Upper lobe of right lung (tissue), 1 donor: ENCODE results near the gene PDE7B. TPM values are rescaled to one million over a fixed set of nuclear protein-coding genes. Genes with fewer than 3 reads are reported as not detected.

Experiments
- ATAC-seq: fragments of 200-7000 bp; cut with Tn5 transposase; one replicate; pipeline ENCODE4 v1.9.1; 2020; ENCODE audit warnings: mild to moderate bottlenecking, moderate library complexity
- DNase-seq: peaks from one replicate; pipeline ENCODE4 v3.0.0-alpha.2; 2020
- H3K27ac ChIP-seq: fragments of 200-600 bp; one replicate; pipeline ENCODE4 v1.8.0; 2022
- H3K27me3 ChIP-seq: fragments of 200-600 bp; one replicate; pipeline ENCODE4 v1.8.0; 2022; ENCODE audit warnings: mild to moderate bottlenecking
- H3K36me3 ChIP-seq: fragments of 200-600 bp; one replicate; pipeline ENCODE4 v1.8.0; 2022
- H3K4me1 ChIP-seq: fragments of 200-600 bp; one replicate; pipeline ENCODE4 v1.8.0; 2022
- H3K4me3 ChIP-seq: fragments of 200-600 bp; one replicate; pipeline ENCODE4 v1.8.0; 2022; ENCODE audit warnings: mild to moderate bottlenecking
- H3K9me3 ChIP-seq: fragments of 200-600 bp; one replicate; pipeline ENCODE4 v1.8.0; 2022
- intact Hi-C: fragments of 100-400 bp; cut with DNase I; formaldehyde crosslinking; loops from one replicate; pipeline ENCODE4 v1.11.0; 2022
- total RNA-seq: library from RNA; stranded (reverse); fragmentation: NEBNext Ultra II Directional; extraction: Animal tissue kit (Norgen Biotek cat#: 25700); gene quantifications from one replicate; pipeline ENCODE4 v1.2.1, GENCODE V29; 2021
- TF ChIP-seq, protein P1 (sequence below): fragments of 200-600 bp; IDR thresholded peaks from one replicate; pipeline ENCODE4 v1.8.0; 2022; ENCODE audit warnings: antibody characterized with exemption
- donor health status: DM: no; HTN: yes; CAD: no; lungs with severe emphysema.

PDE7B gene
- total RNA-seq, 1 donor from 2014 or later: 4.2 TPM

- DNase-seq: no peak
- ATAC-seq: no peak
- Histone ChIP-seq H3K36me3 (no peaks in the 10 kb centered on the region), H3K27ac (no peak overlapping the region), H3K4me1 (no peaks in the 10 kb centered on the region), H3K9me3 (no peaks in the 10 kb centered on the region), H3K27me3 (no peaks in the 10 kb centered on the region), H3K4me3 (no peak overlapping the region)
- TF ChIP-seq, protein P1, sequence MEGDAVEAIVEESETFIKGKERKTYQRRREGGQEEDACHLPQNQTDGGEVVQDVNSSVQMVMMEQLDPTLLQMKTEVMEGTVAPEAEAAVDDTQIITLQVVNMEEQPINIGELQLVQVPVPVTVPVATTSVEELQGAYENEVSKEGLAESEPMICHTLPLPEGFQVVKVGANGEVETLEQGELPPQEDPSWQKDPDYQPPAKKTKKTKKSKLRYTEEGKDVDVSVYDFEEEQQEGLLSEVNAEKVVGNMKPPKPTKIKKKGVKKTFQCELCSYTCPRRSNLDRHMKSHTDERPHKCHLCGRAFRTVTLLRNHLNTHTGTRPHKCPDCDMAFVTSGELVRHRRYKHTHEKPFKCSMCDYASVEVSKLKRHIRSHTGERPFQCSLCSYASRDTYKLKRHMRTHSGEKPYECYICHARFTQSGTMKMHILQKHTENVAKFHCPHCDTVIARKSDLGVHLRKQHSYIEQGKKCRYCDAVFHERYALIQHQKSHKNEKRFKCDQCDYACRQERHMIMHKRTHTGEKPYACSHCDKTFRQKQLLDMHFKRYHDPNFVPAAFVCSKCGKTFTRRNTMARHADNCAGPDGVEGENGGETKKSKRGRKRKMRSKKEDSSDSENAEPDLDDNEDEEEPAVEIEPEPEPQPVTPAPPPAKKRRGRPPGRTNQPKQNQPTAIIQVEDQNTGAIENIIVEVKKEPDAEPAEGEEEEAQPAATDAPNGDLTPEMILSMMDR: no peak
- intact Hi-C loops: no loop called here
Observed at GRCh38 chr6:136060759-136061158, 209.3 kb downstream of the PDE7B start.

- no peaks in the 10 kb centered on the region for H3K36me3 ChIP-seq
- no peak for ATAC-seq
- no peak overlapping the region for H3K27ac ChIP-seq
- H3K4me3 ChIP-seq: no peak overlapping the region
- DNase-seq: no peak
- intact Hi-C loops: no loop called here
- no peaks in the 10 kb centered on the region for H3K27me3 ChIP-seq
- TF ChIP-seq, protein P1: no peak
- H3K4me1 ChIP-seq: no peaks in the 10 kb centered on the region
- H3K9me3 ChIP-seq: no peaks in the 10 kb centered on the region
Observed at GRCh38 chr6:136061701-136062100, 210.2 kb downstream of the PDE7B start.

DNA sequence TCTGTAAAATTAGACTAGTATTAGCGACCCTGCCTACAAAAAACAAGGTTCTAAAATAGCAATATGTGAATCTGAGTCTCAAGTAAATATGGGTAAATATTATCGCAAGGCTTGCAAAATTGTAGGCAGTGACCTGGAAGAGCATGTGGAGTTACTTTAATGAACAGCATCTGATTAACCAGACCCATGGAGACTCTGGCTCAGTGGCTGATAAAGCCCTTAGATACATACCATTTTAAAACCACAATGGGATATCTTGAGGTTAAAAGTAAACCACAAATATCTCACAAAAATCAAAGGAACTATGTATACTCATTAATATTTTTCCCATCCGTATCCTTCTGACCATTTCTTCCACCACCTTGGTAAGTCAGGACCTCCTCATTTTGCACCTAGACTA lies 211.6 kb downstream of the PDE7B start:
- intact Hi-C loops: no loop called here
- Histone ChIP-seq H3K27ac (no peak overlapping the region), H3K27me3 (no peaks in the 10 kb centered on the region), H3K36me3 (no peaks in the 10 kb centered on the region), H3K4me3 (no peak overlapping the region), H3K4me1 (no peaks in the 10 kb centered on the region), H3K9me3 (no peaks in the 10 kb centered on the region)
- no peak for ATAC-seq
- TF ChIP-seq, protein P1: no peak
- DNase-seq: no peak

DNA sequence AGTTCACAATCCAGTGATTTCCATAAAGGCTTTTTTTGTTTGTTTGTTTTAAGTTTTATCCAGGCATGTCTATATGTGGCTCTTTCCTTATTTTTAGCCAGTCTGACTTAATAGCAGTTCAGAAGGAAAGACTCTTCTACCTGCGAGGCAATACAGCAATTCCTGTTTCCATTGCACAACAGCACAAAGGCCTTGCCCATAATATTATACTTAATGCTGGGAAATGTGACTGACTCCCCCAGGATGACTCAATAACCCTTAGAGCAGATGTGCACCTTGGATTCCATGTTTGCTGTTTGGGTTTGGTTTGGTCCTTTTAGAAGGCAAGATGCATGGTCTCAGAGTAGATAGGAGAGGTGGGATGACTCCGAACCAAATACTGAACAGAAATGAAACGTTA lies 214.5 kb downstream of the PDE7B start:
- TF ChIP-seq, protein P1: no peak
- Histone ChIP-seq H3K27me3 (no peaks in the 10 kb centered on the region), H3K36me3 (no peaks in the 10 kb centered on the region), H3K9me3 (no peaks in the 10 kb centered on the region), H3K27ac (no peak overlapping the region), H3K4me1 (no peaks in the 10 kb centered on the region), H3K4me3 (no peak overlapping the region)
- ATAC-seq (peak; percentile 66), DNase-seq (no peak)
- intact Hi-C loops: no loop called here

DNA sequence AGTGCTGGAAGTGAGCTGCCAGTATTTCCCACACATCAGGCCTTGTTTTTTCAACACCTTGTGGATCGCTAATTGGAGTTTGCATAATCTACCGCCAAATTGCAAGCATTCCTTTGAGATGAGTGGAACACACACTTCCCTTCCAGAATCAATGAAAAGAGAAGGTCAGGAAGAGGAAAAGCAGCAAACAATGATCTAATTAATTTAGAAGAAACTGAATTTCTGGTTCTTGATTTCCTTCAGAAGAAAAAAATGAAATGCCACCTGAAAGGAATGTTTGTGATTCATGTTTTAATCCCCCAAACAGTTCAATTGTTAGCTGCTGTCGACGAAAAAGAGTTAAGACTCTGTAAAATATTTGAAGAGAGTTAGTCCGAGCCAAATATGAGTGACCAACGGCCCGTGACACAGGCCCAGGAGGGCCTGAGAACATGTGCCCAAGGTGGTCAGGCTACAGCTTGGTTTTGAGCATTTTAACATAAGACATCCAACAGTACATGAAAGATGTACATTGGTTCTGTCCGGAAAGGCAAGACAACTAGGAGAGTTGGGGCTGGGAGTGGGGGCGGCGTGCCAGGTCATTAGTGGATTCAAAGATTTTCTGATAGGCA lies 216.3 kb downstream of the PDE7B start:
- no peaks in the 10 kb centered on the region for H3K36me3 ChIP-seq
- H3K27me3 ChIP-seq: no peaks in the 10 kb centered on the region
- H3K4me3 ChIP-seq: no peak overlapping the region
- peak overlapping the region; percentile 6 for H3K27ac ChIP-seq
- H3K4me1 ChIP-seq: no peaks in the 10 kb centered on the region
- ATAC-seq (peak; percentile 66), DNase-seq (no peak)
- intact Hi-C loops: no loop called here
- no peaks in the 10 kb centered on the region for H3K9me3 ChIP-seq
- TF ChIP-seq, protein P1: no peak

- Histone ChIP-seq H3K4me3 (no peak overlapping the region), H3K27ac (no peak overlapping the region), H3K4me1 (no peaks in the 10 kb centered on the region), H3K36me3 (no peaks in the 10 kb centered on the region), H3K9me3 (no peaks in the 10 kb centered on the region), H3K27me3 (no peaks in the 10 kb centered on the region)
- ATAC-seq (no peak), DNase-seq (no peak)
- intact Hi-C loops: no loop called here
- TF ChIP-seq, protein P1: no peak
Observed at GRCh38 chr6:136069119-136069518, 217.6 kb downstream of the PDE7B start.
